Activated CD4-positive, alpha-beta T cell treated with anti-CD3 and anti-CD28 coated beads, Interleukin-2, Interleukin-6, amounts not matched to agents 100 ng/mL and 50 ng/mL, durations not matched to agents 16 hours and 8 hours (primary cell): Measurements from ENCODE around the gene KMT2E.
"Not testable (repeated sequence)": the region's sequence is repeated elsewhere in the genome, so short reads cannot be mapped to it uniquely, and the experiment has no call there.

Source experiments
- DNase-seq: peaks from one replicate; pipeline ENCODE4 v3.0.0-alpha.2; 2020

KMT2E gene

DNA sequence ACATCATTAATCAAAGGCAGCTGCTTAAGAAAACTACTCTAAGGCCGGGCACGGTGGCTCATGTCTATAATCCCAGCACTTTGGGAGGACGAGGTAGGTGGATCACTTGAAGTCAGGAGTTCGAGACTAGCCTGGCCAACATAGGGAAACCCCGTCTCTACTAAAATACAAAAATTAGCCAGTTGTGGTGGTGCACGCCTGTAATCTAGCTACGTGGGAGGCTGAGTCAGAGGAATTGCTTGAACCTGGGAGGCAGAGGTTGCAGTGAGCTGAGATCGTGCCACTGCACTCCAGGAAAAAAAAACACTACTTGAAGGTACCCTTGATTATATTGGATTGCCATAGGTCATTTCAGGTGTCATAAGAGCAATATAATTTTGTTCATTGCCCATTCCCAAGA is 14.9 kb downstream of the KMT2E start:
- not testable (repeated sequence) for DNase-seq

DNA sequence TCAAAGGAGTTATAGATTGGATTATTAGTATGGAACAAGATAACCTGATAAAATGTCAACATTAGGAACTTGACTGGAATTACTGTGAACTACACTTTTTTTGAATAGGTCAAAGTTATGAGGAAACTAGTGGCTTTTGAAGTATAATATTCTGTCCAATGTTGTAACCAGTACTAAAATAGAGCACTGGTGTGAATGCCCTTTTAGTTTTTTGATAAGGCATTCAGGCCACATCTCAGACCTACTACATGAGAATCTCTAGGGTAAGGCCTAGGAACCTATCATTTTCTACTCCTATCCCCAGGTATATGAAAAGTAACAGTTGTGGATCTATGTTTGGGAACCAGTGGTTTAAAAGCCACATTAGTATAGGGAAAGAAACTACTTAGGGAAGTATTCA is 16.4 kb downstream of the KMT2E start:
- DNase-seq: no peak

DNA sequence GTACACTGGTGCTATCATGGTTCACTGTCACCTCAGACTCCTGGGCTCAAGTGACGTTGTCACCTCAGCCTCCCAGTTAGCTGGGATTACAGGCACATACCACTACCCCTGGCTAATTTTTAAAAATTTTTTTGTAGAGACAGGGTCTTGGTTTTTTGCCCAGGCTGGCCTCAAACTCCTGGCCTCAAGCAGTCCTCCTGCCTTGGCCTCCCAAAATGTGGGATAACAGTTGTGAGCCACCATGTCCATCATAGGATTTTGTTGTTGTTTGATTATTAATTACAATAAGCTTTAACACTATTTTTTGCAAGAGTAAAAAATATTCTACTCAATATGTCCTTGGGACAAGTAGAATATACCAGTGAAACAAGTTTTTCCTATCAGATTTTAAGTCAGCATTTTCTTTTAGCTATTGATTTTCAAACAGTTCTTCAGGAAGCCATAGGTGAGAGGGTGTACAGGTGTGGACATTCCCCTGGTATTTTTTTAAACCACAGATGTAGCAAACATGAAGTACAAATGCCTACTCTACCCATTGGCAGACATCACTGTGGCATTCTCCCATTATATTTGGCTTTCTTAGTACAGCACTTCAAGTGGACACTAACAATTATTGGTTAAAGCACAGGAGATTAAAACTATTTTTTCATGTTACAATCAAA is 18.7 kb downstream of the KMT2E start:
- no peak for DNase-seq

DNA sequence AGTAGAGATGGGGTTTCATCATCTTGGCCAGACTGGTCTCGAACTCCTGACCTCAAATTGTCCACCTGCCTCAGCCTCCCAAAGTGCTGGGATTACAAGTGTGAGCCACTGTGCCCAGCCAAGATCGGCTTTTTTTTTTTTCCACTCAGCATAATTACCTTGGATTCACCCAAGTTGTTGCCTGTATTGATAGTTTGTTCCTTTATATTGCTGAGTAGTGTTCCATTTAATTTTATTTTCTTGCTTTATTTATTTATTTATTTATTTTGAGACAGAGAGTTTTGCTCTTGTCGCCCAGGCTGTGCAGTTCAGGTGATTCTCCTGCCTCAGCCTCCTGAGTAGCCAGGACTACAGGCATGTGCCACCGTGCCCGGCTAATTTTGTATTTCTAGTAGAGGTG is 21.3 kb downstream of the KMT2E start:
- no peak for DNase-seq

DNA sequence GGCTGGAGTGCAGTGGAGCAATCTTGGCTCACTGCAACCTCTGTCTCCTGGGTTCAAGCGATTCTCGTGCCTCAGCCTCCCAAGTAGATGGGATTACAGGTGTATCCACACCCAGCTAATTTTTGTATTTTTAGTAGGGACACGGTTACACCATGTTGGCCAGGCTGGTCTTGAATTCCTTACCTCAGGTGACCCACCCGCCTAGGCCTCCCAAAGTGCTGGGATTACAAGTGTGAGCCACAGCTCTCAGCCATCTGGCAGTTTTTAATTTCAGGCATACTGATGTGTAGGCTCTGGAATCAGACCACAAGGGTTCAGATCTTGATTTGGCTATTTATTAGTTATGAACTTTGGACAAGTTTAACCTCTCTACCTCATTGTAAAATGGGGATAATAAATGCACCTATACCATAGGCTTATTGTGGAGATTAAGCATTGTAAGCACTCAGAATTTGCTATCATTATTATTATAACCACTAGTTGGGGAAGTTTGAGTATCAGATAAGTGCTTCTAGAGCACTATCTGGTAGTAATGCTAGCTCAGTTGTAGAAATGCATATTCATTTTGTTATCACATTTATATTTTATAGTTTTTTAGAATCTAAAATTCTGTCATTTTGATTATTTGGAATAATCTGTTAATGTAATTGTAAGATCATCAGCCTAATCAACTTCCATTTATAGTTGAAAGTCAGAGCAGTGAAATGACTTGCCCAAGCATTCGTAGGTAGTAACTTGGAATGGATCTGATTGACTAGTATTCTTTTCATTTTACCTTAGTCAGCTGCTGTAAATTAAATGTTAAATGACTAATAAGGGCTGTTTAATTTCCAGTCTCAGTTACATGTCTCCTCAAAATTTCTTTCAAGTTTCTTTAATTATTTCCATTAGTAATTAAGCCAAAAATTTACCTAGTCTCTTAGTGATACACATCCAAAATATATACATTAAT is 22.5 kb downstream of the KMT2E start:
- DNase-seq: no peak

DNA sequence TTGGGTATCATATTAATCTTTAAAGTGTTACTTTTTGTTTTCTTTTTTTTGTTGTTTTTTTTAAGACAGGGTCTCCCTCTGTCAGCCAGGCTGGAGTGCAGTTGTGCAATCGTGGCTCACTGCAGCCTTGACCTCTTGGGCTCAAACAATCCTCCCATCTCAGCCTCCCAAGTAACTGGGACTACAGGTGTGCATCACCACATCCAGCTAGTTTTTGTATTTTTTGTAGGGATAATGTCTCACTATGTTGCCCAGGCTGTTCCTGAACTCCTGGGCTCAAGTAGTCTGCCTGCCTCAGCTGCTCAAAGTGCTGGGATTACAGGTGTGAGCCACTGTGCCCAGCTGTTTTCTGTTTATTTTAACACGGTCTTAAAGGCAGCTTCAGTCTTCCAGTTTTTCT is 23.3 kb downstream of the KMT2E start:
- DNase-seq: no peak

DNA sequence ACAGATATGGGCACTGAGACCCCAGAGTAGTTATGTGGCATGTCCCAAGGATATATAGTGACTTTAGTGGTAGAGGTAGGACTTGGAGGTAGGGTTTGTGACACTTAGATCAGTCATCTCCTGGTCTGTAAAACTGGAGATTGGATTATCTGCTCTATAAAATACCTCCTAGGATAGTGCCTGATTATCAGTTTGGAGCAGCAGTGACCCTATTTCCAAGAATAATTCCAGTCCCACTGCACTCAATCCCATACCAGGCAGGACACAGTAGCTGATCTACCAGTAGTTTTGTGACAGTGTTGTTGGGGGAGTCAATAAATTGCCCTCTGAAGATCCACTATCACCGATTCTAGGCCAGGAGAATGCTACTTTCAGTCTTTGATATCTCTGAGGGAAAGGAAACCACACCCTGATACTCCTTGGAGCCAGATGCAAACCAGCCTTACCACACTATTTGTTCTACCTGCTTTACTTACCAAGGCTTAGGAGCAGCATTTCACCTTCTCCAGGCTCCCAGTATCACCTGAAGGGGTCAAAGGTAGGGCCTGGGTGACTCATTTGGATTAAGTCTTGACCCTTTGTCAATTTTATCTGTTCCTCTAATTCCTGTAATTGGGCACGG is 30.6 kb downstream of the KMT2E start:
- no peak for DNase-seq

DNA sequence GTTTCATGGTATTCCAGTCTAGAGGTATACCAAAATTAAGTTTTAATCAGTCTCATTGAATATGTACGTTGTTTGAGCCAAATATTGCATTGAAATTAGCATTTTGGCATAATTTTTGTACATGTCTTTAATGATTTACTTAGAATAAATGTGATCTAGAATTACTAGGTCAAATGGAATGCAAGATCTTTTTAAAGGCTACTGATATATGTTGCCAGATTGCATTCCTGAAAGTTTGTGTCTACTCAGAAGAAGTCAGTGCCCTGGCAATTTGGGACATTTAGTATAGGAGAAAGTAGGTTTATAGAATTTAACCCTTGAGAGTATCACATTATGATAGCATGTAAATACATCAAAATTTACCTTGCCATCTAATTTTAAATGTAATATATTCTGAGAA is 32.4 kb downstream of the KMT2E start:
- DNase-seq: no peak

DNA sequence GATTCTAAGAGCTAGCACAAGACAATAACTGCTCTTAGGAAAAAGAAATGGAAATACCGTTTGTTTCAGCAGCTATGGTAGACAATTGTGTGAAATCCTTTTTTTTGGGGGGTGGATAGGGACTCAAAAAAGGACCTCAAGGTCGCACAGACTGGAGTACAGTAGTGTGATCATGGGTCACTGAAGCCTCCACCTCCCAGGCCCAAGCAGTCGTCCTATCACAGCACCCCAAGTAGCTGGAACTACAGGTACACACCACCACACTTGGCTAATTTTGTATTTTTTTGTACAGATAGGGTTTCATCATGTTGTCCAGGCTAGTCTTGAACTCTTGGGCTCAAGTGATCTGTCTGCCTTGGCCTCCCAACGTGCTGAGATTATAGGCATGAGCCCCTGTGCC is 33.9 kb downstream of the KMT2E start:
- DNase-seq: no peak

DNA sequence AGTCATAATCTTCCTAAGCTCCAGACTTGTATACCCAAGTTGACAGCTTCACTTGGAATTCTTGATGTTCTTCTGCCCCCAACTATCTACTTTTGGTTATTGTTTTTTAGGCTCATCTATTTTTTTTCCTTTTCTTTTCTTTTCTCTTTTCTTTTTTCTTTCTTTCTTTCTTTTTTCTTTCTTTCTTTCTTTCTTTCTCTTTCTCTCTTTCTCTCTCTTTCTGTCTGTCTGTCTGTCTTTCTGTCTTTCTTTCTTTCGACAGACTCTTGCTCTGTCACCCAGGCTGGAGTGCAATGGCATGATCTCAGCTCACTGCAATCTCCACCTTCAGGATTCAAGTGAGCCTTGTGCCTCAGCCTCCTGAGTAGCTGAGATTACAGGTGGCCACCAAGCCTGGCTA is 36.5 kb downstream of the KMT2E start:
- DNase-seq: no peak

DNA sequence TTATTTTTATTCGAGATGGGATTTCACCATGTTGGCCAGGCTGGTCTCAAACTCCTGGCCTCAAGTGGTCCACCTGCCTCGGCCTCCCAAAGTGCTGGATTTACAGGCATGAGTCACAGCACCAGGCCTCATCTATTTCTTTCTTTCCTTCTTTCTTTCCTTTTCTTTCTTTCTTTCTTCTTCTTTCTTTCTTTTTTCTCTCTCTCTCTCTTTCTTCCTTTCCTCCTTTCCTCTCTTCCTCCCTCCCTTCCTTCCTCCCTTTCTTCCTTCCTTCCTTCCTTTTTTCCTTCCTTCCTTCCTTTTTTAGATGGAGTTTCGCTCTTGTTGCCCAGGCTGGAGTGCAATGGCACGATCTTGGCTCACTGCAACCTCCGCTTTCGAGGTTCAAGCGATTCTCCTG is 36.9 kb downstream of the KMT2E start:
- not testable (repeated sequence) for DNase-seq

DNA sequence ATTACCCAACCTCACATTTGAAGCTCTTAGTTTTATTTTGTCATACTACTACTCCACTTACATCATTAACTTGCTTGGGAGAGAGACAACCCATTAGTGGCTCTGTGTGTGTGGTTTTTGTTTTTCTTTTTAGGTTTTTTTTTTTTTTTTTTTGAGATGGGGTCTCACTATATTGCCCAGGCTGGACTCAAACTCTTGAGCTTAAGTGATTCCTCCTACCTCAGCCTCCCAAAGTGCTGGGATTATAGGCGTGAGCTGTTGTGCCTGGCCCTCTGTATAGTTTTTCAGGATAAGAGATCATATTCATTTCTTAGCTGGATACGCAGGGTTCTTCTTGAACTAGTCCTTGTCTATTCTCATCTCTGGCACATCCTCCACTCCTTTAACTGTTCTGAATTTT is 41.1 kb downstream of the KMT2E start:
- DNase-seq: no peak

DNA sequence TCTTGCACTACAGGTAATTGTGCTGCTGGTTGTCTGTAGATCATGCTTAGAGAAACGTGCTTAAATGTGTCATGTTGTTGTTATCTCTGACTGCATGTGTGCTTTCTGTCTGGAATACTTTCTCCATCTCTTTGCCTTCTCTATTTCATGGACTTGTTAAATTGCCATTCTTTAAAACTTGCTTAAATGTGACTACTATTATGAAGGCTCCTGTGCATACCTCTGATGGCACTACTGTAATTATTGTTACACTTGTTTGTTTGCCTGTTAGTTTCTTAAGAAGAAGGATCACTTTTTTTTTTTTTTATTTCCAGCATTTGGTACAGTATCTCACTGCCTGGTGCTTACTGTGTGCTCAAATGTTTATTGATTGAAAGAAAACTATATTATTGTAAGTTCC is 41.6 kb downstream of the KMT2E start:
- DNase-seq: no peak

DNA sequence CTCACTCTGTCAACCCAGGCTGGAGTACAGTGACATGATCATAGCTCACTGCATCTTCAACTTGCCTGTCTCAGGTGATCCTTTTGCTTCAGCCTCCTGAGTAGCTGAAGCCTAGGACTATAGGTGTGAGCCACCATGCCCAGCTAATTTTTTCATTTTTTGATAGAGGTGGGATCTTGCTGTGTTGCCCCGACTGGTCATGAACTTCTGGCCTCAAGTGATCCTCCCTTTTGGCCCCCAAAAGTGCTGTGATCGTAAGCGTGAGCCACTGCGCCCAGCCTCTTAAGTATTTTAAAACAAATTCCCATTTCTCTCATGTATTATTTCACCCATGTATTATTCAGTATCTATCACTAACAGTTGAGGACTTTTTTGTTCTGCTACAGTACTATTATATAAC is 43.5 kb downstream of the KMT2E start:
- DNase-seq: no peak

DNA sequence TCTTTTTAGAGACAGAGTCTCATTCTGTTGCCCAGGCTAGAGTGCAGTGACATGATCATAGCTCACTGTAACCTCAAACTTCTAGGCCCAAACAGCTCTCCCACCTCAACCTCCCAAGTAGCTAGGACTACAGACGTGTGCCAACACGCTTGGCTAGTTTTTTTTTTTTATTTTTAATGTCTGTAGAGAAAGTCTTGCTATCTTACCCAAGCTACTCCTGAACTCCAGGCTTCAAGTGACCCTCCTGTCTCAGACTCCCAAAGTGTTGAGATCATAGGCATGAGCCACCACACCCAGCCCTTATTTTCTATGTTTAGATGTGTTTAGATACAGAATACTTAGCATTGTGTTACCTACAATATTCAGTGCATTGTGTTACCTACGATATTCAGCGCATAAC is 46.4 kb downstream of the KMT2E start:
- no peak for DNase-seq

DNA sequence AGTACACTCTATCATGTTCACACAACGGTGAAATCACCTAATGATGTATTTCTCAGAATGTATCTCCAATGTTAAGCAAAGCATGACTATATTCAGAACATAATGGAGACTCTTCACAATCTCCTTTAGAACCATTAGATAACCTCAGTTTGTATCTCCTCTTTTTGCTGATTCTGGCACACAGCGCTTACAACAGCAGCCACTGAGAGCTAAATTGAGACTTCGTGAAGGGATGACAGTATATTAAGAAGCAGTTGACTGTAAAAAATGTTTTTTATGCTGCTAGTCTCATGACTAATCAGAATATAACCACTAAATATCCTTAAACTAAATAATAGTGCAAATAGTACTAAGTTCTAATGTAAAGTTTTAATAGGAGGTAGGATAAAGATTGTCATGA is 46.9 kb downstream of the KMT2E start:
- DNase-seq: no peak

DNA sequence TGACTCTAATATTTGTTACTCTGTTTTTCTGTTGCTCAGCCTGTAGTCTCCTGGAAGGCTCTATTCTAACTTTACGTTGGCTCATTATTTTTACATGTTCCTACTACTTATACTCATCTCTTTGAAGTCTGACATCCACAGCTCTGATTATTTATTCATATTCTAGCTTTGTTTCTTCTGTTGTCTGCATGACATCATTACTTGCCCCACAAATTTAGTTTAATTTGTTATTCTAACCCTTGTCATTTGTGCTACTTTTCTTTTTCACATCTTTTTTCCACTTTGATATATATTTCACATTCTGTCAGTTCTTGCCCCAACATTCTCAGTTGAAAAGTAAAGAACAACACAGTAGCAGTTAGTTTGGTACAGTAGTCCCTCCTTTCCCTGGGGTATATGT is 51.1 kb downstream of the KMT2E start:
- no peak for DNase-seq

DNA sequence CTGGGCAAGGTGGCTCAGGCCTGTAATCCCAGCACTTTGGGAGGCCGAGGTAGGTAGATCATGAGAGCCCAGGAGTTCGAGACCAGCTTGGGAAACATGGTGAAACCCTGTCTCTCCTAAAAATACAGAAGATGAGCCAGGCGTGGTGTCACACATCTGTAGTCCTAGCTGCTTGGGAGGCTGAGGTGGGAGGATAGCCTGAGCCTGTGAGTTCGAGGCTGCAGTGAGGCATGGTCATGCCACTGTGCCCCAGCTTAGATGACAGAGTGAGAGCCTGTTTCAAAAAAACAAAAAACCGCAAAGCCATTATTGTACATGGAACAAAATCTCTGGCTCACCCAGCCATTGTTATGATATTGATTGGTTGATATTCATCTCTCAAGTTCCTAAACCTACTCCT is 53.7 kb downstream of the KMT2E start:
- DNase-seq: no peak

DNA sequence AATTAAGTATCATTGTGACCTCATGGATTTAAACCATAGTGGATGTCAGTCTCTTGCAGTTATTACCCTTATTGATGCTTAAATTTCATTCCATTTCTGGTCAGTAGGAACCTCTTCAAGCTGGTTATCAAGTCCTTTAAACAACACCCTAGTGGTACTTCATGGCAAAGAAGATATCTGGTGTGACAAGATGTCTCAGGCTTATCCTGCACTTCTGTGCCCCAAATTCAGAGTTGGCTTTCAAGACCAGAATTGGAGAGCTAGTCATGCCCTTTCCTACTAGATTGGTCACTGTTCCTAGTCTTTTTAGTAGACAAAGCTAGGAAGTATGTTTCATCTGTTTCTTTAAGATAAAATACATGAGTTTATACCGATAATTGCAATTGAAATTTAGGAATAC is 54.9 kb downstream of the KMT2E start:
- no peak for DNase-seq

DNA sequence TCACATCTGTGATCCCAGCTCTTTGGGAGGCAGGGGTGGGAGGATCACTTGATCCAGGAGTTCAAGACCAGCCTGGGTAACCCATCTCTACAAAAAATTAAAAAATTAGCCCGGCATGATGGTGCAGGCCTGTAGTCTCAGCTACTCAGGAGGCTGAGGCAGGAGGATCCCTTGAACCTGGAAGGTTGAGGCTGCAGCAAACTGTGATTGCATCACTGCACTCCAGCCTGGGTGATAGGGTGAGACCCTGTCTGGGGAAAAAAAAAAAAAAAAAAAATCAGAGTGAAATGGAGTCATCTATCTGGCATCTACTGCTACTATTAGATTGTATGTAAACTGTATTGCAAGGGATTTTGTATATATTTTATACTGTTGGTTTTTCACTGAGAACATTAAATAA is 59.1 kb downstream of the KMT2E start:
- DNase-seq: no peak

DNA sequence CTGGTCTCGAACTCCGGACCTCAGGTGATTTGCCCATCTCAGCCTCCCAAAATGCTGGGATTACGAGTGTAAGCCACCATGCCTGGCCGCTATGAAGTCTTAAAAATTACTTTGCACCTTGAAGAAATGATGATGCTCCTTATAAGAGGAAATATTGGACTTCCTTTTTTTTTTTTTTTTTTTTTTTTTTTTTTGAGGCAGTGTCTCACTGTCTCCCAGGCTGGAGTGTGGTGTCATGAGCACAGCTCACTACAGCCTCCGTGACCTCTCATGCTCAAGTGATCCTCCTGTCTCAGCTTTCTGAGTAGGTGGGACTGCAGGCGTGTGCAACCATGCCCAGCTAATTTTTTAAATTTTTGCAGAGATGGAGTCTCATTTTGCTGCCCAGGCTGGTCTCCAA is 65.3 kb downstream of the KMT2E start:
- DNase-seq: no peak

DNA sequence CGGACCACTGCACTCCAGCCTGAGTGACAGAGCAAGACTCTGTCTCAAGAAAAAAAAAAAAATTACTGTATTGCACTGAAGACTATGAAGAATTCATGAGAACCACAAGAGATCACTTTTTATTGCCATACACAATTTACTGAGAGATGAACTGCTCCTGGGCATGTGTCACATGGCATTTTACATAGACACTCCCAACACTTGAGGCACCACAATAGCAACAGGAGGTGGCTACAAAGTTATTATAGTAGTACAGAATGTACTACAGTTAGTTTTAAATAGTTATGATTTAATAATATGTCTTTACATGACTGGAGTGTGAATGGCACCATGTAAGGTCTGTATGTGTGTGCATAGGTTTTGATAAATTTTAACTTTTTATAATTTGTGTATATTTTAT is 70.6 kb downstream of the KMT2E start:
- no peak for DNase-seq

DNA sequence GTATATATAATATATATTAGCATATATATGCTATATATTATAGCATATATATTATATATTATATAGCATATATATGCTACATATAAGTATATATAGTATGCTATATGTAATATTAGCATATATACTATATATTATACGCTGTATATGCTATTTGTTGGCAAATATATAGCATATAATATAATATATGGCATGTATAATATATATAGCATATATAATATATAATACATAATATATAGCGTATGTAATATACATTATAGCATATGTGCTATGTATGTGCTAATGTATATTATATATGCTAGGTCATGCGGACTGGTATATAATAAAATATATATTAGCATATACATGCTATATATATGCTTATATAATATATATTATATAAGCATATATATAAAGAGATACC is 72.8 kb downstream of the KMT2E start:
- no peak for DNase-seq

DNA sequence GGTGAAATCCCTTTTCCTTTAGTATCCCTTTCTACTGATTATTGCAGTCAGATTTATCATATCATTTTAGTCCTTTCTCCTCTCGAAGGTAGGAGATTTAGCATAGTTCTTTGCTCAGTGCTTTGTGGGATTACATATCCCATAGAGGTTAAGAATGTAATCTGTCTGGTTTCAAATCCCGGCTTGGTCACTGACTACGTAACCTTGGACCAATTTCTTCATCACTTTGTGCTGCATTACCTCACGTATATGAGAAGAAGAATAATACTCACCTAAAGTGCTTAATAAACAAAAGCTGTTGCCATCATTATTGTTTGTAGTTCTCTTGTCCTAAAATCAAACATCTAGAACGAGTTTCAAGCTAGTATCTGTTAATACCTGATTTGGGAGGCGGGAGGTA is 74.0 kb downstream of the KMT2E start:
- no peak for DNase-seq
